Hepatocyte (in vitro differentiated cells): ENCODE measurements around the gene KLHDC1. TPM values are rescaled to one million over a fixed set of nuclear protein-coding genes. Genes with fewer than 3 reads are reported as not detected.
"Not testable (repeated sequence)": the region's sequence is repeated elsewhere in the genome, so short reads cannot be mapped to it uniquely, and the experiment has no call there.

Experiments
- DNase-seq: peaks from one replicate; pipeline ENCODE4 v3.0.0-alpha.2; 2016; ENCODE audit warnings: low spot score
- H2AFZ ChIP-seq: fragments of 200-600 bp; sonication (generic); 2 replicates; pipeline ENCODE4 v1.6.0; 2016; ENCODE audit warnings: antibody characterized with exemption, mild to moderate bottlenecking
- H3K27ac ChIP-seq: fragments of 200-600 bp; sonication (generic); 2 replicates; pipeline ENCODE4 v1.5.1; 2016; ENCODE audit warnings: mild to moderate bottlenecking
- H3K27me3 ChIP-seq: fragments of 200-600 bp; sonication (generic); 2 replicates; pipeline ENCODE4 v1.6.1; 2016
- H3K36me3 ChIP-seq: fragments of 200-600 bp; sonication (generic); replicated peaks from 2 replicates; pipeline ENCODE4 v1.5.1; 2016; ENCODE audit warnings: low read depth; ENCODE audit not compliant: insufficient read depth
- H3K4me1 ChIP-seq: fragments of 200-600 bp; sonication (generic); 2 replicates; pipeline ENCODE4 v1.5.1; 2016; ENCODE audit warnings: mild to moderate bottlenecking, moderate library complexity; ENCODE audit not compliant: insufficient read depth
- H3K4me2 ChIP-seq: fragments of 200-600 bp; sonication (generic); 2 replicates; pipeline ENCODE4 v1.6.0; 2016
- H3K4me3 ChIP-seq: fragments of 200-600 bp; sonication (generic); 2 replicates; pipeline ENCODE4 v1.5.1; 2016; ENCODE audit warnings: mild to moderate bottlenecking
- H3K79me2 ChIP-seq: fragments of 200-600 bp; sonication (generic); 2 replicates; pipeline ENCODE4 v1.6.0; 2017; ENCODE audit warnings: mild to moderate bottlenecking
- H3K9me2 ChIP-seq: fragments of 200-600 bp; sonication (generic); replicated peaks from 2 replicates; pipeline ENCODE4 v1.6.0; 2017; ENCODE audit warnings: mild to moderate bottlenecking; ENCODE audit not compliant: insufficient read depth
- H3K9me3 ChIP-seq: fragments of 200-600 bp; sonication (generic); 2 replicates; pipeline ENCODE4 v1.5.1; 2016; ENCODE audit warnings: low read depth, mild to moderate bottlenecking
- H4K20me1 ChIP-seq: fragments of 200-600 bp; sonication (generic); 2 replicates; pipeline ENCODE4 v1.6.0; 2016; ENCODE audit warnings: mild to moderate bottlenecking; ENCODE audit not compliant: insufficient read depth, poor library complexity, severe bottlenecking
- EZH2 ChIP-seq: fragments of 200-600 bp; sonication (generic); IDR thresholded peaks from 2 replicates; pipeline ENCODE4 v1.6.1; 2016; ENCODE audit warnings: antibody characterized with exemption, mild to moderate bottlenecking, borderline replicate concordance
- EZH2phosphoT487 ChIP-seq: fragments of 200-600 bp; sonication (generic); IDR thresholded peaks from one replicate; pipeline ENCODE4 v1.6.1; 2018; ENCODE audit warnings: antibody characterized with exemption, mild to moderate bottlenecking, low read depth, moderate library complexity; ENCODE audit not compliant: unreplicated experiment, severe bottlenecking
- WGBS: methylation state at CpG from one replicate; pipeline ENCODE4 v1.1.6; 2016; ENCODE audit warnings: low lambda C conversion rate; ENCODE audit errors: missing lambda C conversion rate; 5-methylcytosine and 5-hydroxymethylcytosine counted together
- polyA plus RNA-seq: library from polyadenylated mRNA; unstranded; fragments of >200 nt; fragmentation: Nextera tagmentation; extraction: Ambion mirVana; gene quantifications from 2 replicates; pipeline ENCODE4 v1.2.1, GENCODE V29; 2016
- total RNA-seq: library from RNA; depleted of rRNA; stranded (reverse); fragments of >200 nt; gene quantifications from 2 replicates; pipeline ENCODE4 v1.2.3, GENCODE V29; 2014
- TF ChIP-seq, protein P1 (sequence below): fragments of 200-600 bp; sonication (generic); IDR thresholded peaks from 2 replicates; pipeline ENCODE4 v1.5.1; 2016; ENCODE audit warnings: antibody characterized with exemption, mild to moderate bottlenecking; ENCODE audit not compliant: poor library complexity

Gene KLHDC1
- total and polyA plus RNA-seq, 2 experiments from 2014 or later, result 4.6 to 5.4 TPM

DNA sequence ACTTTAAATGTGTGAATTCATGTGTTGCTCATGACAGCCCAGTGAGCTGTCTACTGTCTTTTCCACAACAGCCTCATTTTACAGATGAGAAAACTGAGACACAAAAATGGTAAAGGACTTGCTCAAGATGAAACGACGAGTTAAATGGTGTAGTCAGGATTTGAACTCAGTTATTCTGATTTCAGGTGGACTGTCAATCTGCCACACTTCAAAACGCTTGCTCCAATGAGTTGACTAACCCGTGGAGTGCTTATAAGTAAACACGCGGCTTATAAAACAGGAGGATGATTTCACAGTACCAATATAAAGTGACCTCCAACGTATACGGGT, 4.3 kb upstream of the KLHDC1 start:
- no peak for DNase-seq
- peaks cover 5% of the 10 kb centered on the region for H3K4me1 ChIP-seq
- no peaks in the 10 kb centered on the region for H3K9me3 ChIP-seq
- no peak overlapping the region for H3K4me3 ChIP-seq
- H3K79me2 ChIP-seq, result peaks cover 14% of the 10 kb centered on the region
- H3K36me3 ChIP-seq, result no peaks in the 10 kb centered on the region
- 85% methylated on average over 8 of the region's 8 CpGs for WGBS
- peak overlapping the region; percentile 90 for H3K27ac ChIP-seq
- TF ChIP-seq, protein P1, sequence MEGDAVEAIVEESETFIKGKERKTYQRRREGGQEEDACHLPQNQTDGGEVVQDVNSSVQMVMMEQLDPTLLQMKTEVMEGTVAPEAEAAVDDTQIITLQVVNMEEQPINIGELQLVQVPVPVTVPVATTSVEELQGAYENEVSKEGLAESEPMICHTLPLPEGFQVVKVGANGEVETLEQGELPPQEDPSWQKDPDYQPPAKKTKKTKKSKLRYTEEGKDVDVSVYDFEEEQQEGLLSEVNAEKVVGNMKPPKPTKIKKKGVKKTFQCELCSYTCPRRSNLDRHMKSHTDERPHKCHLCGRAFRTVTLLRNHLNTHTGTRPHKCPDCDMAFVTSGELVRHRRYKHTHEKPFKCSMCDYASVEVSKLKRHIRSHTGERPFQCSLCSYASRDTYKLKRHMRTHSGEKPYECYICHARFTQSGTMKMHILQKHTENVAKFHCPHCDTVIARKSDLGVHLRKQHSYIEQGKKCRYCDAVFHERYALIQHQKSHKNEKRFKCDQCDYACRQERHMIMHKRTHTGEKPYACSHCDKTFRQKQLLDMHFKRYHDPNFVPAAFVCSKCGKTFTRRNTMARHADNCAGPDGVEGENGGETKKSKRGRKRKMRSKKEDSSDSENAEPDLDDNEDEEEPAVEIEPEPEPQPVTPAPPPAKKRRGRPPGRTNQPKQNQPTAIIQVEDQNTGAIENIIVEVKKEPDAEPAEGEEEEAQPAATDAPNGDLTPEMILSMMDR, result no peak
- no peak for TF ChIP-seq EZH2phosphoT487
- no peak for TF ChIP-seq EZH2
- no peaks in the 10 kb centered on the region for H4K20me1 ChIP-seq
- no peaks in the 10 kb centered on the region for H3K9me2 ChIP-seq
- H3K4me2 ChIP-seq, result peak overlapping the region; percentile 81
- H3K27me3 ChIP-seq, result no peaks in the 10 kb centered on the region
- peak overlapping the region; percentile 83 for H2AFZ ChIP-seq

DNA sequence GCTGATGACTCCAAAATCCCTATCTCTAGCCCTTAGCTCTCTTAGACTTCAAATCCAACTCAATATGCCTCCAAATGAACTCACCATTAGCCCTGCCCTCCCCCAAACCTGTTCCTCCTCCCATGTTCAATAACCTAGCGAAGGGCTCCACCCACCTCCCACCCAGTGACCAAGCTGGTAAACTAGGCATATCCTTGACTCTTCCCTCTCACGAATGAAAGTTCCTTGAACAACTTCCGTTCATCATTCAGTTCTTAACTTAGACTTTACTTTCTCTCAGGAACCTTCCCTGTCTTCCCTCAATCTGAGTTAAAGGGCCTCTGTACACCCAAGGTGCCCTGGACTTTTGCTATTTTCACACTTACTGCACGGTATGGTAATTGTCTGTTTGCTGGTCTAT, 1.9 kb upstream of the KLHDC1 start:
- Histone ChIP-seq H3K9me3 (no peaks in the 10 kb centered on the region), H3K4me2 (peak overlapping the region; percentile 83), H4K20me1 (no peaks in the 10 kb centered on the region), H3K79me2 (peaks cover 20% of the 10 kb centered on the region), H3K4me1 (peaks cover 5% of the 10 kb centered on the region), H3K36me3 (no peaks in the 10 kb centered on the region), H2AFZ (peak overlapping the region; percentile 90), H3K9me2 (no peaks in the 10 kb centered on the region), H3K4me3 (no peak overlapping the region), H3K27me3 (no peaks in the 10 kb centered on the region), H3K27ac (no peak overlapping the region)
- no peak for DNase-seq
- TF ChIP-seq EZH2 (no peak), EZH2phosphoT487 (no peak)
- TF ChIP-seq, protein P1, result no peak
- WGBS, result 72% methylated on average over 4 of the region's 4 CpGs

DNA sequence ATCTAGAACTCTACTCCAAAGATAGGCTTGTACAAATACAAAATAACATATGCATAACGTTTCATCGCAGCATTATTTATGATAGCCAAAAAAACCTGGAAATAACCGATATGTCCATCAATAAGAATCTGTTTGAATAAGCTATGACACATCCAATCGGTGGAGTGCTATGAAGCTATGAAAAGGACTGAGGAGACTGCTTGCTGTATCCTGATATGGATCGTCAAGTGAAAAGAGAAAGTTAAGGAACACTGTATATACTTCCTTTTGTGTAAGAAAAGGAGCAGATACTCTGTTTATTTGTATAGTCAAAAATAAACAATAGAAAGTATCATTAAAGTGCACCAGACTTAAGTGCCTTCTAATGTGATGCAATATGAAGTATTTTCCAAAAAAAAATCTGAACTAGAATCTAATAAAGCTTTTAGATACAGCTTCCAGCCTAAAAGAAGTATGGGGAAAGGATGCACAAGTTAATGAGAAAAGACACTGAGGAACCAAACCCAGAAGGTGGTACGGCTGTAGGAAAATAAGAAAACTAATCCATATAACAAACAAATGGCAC, 645 bp upstream of the KLHDC1 start:
- no peaks in the 10 kb centered on the region for H3K9me3 ChIP-seq
- H3K27ac ChIP-seq, result peak overlapping the region; percentile 99
- peaks cover 11% of the 10 kb centered on the region for H3K79me2 ChIP-seq
- no peaks in the 10 kb centered on the region for H3K36me3 ChIP-seq
- DNase-seq, result no peak
- peak overlapping the region; percentile 90 for H2AFZ ChIP-seq
- H3K27me3 ChIP-seq, result no peaks in the 10 kb centered on the region
- H3K9me2 ChIP-seq, result no peaks in the 10 kb centered on the region
- peaks cover 5% of the 10 kb centered on the region for H3K4me1 ChIP-seq
- H3K4me2 ChIP-seq, result peak overlapping the region; percentile 83
- H3K4me3 ChIP-seq, result peak overlapping the region; percentile 37
- TF ChIP-seq, protein P1, result no peak
- TF ChIP-seq EZH2, result no peak
- H4K20me1 ChIP-seq, result no peaks in the 10 kb centered on the region
- 53% methylated on average over 6 of the region's 6 CpGs for WGBS

DNA sequence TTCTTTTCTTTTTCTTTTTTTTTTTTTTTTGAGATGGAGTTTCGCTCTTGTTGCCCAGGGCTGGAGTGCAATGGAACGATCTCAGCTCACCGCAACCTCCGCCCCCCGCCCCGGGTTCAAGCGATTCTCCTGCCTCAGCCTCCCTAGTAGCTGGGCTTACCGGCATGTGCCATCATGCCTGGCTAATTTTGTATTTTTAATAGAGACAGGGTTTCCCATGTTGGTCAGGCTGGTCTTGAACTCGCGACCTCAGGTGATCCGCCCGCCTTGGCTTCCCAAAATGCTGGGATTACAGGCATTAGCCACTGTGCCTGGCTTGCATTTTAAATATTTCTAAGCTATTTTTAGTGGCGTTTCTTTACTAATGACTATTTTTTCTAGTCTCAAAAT, 810 bp downstream of the KLHDC1 start:
- H4K20me1 ChIP-seq, H3K4me1 ChIP-seq, H3K9me2 ChIP-seq, H3K27me3 ChIP-seq, H3K79me2 ChIP-seq, H3K9me3 ChIP-seq, H3K36me3 ChIP-seq, DNase-seq: not testable (repeated sequence)
- H3K4me2 ChIP-seq, result peak overlapping the region; percentile 83
- H2AFZ ChIP-seq, result peak overlapping the region; percentile 90
- peak overlapping the region; percentile 99 for H3K27ac ChIP-seq
- WGBS, result 35% methylated on average over 11 of the region's 13 CpGs
- H3K4me3 ChIP-seq, result peak overlapping the region; percentile 37
